HL-60 (cell line): Measurements from ENCODE around the gene NUP93.

Experiments
- DNase-seq, 2 experiments: peaks; one replicate each; pipeline ENCODE4 v3.0.0-alpha.2; 2010 to 2020; ENCODE audit warnings: low read depth in 1 of 2, low spot score in 1 of 2
- H3K27ac ChIP-seq: fragments of 250-450 bp; sonication (Bioruptor Pico); replicated peaks from 2 replicates; pipeline ENCODE4 v1.5.1; 2020; ENCODE audit warnings: mild to moderate bottlenecking, moderate library complexity
- H3K27me3 ChIP-seq: fragments of 250-450 bp; sonication (Bioruptor Pico); 2 replicates; pipeline ENCODE4 v1.5.1; 2021; ENCODE audit warnings: mild to moderate bottlenecking, moderate library complexity; ENCODE audit not compliant: insufficient read depth, poor library complexity, severe bottlenecking
- H3K4me3 ChIP-seq: replicated peaks from 2 replicates; pipeline ENCODE4 v1.5.1; 2011; ENCODE audit warnings: mild to moderate bottlenecking, control low read depth, low read length; ENCODE audit not compliant: insufficient read depth
- GABPA ChIP-seq: IDR thresholded peaks from 2 replicates; pipeline ENCODE4 v1.6.1; 2012; ENCODE audit warnings: low read depth
- POLR2AphosphoS5 ChIP-seq: IDR thresholded peaks from 2 replicates; pipeline ENCODE4 v1.6.1; 2012; ENCODE audit warnings: low read depth
- SPI1 ChIP-seq: IDR thresholded peaks from 2 replicates; pipeline ENCODE4 v1.6.1; 2012; ENCODE audit warnings: low read depth, mild to moderate bottlenecking, borderline replicate concordance
- TF ChIP-seq, protein P1 (sequence below): IDR thresholded peaks from one replicate; pipeline ENCODE4 v1.5.1; 2011; ENCODE audit warnings: low read length, control low read depth, inconsistent platforms; ENCODE audit not compliant: insufficient read depth
- TF ChIP-seq, protein P2 (sequence below): IDR thresholded peaks from 2 replicates; pipeline ENCODE4 v1.6.1; 2012; ENCODE audit warnings: low read depth; ENCODE audit not compliant: insufficient replicate concordance

Gene NUP93

DNA sequence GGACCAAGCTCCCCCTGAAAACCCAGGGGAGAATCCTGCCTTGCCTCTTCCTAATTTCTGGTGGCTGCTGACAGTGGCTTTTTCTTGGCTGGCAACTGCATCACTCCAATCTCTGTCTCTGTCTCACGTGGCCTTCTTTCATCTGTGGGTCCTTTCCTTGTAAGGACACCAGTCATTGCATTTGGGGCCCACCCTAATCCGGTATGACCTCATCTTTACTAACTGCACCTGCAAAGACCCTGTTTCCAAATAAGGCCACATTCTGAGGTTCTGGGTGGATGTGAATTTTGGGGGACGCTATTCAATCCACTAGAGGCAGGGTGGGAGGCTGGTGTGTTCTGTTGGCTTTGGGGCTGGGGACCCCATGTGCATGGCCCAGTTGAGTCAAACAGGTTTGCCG, 146.1 kb downstream of the NUP93 start:
- H3K27ac ChIP-seq, result no peak overlapping the region
- TF ChIP-seq GABPA, result no peak
- no peak for TF ChIP-seq SPI1
- TF ChIP-seq, protein P1, sequence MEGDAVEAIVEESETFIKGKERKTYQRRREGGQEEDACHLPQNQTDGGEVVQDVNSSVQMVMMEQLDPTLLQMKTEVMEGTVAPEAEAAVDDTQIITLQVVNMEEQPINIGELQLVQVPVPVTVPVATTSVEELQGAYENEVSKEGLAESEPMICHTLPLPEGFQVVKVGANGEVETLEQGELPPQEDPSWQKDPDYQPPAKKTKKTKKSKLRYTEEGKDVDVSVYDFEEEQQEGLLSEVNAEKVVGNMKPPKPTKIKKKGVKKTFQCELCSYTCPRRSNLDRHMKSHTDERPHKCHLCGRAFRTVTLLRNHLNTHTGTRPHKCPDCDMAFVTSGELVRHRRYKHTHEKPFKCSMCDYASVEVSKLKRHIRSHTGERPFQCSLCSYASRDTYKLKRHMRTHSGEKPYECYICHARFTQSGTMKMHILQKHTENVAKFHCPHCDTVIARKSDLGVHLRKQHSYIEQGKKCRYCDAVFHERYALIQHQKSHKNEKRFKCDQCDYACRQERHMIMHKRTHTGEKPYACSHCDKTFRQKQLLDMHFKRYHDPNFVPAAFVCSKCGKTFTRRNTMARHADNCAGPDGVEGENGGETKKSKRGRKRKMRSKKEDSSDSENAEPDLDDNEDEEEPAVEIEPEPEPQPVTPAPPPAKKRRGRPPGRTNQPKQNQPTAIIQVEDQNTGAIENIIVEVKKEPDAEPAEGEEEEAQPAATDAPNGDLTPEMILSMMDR, result no peak
- TF ChIP-seq POLR2AphosphoS5, result no peak
- TF ChIP-seq, protein P2, sequence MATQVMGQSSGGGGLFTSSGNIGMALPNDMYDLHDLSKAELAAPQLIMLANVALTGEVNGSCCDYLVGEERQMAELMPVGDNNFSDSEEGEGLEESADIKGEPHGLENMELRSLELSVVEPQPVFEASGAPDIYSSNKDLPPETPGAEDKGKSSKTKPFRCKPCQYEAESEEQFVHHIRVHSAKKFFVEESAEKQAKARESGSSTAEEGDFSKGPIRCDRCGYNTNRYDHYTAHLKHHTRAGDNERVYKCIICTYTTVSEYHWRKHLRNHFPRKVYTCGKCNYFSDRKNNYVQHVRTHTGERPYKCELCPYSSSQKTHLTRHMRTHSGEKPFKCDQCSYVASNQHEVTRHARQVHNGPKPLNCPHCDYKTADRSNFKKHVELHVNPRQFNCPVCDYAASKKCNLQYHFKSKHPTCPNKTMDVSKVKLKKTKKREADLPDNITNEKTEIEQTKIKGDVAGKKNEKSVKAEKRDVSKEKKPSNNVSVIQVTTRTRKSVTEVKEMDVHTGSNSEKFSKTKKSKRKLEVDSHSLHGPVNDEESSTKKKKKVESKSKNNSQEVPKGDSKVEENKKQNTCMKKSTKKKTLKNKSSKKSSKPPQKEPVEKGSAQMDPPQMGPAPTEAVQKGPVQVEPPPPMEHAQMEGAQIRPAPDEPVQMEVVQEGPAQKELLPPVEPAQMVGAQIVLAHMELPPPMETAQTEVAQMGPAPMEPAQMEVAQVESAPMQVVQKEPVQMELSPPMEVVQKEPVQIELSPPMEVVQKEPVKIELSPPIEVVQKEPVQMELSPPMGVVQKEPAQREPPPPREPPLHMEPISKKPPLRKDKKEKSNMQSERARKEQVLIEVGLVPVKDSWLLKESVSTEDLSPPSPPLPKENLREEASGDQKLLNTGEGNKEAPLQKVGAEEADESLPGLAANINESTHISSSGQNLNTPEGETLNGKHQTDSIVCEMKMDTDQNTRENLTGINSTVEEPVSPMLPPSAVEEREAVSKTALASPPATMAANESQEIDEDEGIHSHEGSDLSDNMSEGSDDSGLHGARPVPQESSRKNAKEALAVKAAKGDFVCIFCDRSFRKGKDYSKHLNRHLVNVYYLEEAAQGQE, result no peak
- peaks cover 2% of the 10 kb centered on the region for H3K27me3 ChIP-seq
- no peak for DNase-seq
- no peak overlapping the region for H3K4me3 ChIP-seq

DNA sequence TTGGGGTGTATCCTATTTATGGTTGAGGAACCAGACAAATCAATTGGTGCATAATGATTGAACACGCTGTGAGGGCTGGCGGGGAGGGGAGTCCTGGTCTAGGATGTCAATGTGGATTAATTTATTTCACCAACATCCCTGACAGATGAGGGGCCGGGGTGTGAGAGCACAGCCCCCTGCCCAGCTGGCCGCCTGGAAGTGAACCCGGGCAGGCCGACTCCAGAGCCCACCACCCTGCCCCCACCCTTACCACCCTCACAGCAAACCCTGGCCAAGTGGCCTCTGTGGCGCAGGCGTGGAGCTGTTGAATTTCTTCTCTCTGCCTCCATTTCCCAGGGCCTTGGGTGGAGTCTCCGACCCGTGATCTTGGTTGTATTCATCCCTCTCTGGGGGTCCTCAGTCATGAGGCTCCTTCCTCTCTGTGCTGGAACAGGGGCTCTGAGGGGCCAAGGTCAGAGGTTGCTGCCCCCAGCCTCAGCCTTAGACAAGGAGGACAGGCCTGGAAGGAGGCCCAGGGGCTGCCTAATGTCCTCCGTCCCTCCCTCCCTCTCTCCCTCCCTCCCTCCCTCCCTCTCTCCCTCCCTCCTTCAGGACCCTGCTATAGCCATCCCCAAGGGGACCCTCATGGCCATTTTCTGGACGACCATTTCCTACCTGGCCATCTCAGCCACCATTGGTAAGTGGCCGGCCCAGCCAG, 147.7 kb downstream of the NUP93 start:
- no peak for TF ChIP-seq POLR2AphosphoS5
- TF ChIP-seq SPI1, result no peak
- TF ChIP-seq, protein P1, result no peak
- no peak for TF ChIP-seq GABPA
- TF ChIP-seq, protein P2, result no peak
- Histone ChIP-seq H3K27me3 (peaks cover 2% of the 10 kb centered on the region), H3K4me3 (no peak overlapping the region), H3K27ac (no peak overlapping the region)
- no peak for DNase-seq

DNA sequence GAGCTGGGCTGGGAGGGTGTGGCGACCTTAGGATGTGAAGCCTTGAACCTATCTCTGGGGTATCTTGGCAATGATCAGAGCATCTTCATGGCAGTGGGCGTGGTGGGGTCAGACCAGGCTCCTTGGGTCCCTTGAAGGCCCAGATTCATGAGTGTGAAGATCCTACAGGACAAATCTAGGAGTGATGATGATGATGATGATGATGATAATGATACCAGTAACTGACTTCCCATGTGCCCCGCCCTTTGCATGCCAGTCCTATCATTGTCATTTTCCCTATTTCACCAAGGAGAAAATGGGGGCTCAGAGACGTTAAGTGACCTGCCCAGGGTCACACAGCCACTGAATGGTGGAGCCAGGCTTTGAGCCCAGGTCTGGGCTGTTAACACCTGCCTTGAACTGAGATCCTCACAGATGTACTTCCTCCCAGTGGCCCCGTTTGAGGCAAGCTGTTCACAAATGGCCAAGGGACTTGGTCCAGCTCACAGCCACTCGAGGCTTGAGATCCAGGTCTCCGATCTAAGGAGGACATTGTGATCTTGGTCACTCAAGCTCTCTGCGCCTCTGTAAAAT, 148.4 kb downstream of the NUP93 start:
- H3K27ac ChIP-seq, result no peak overlapping the region
- H3K27me3 ChIP-seq, result peaks cover 2% of the 10 kb centered on the region
- no peak overlapping the region for H3K4me3 ChIP-seq
- no peak for DNase-seq
- TF ChIP-seq GABPA (no peak), SPI1 (no peak), POLR2AphosphoS5 (no peak)
- TF ChIP-seq, protein P2, result no peak
- TF ChIP-seq, protein P1, result no peak
